T1000 (cell line): ENCODE results near the gene NETO2.
"Not testable (repeated sequence)": the region's sequence is repeated elsewhere in the genome, so short reads cannot be mapped to it uniquely, and the experiment has no call there.

ENCODE experiments used
- DNase-seq: peaks from one replicate; lab custom pipeline; 2025; ENCODE audit warnings: mixed read lengths; lab: John Stamatoyannopoulos, UW

NETO2 gene

DNA sequence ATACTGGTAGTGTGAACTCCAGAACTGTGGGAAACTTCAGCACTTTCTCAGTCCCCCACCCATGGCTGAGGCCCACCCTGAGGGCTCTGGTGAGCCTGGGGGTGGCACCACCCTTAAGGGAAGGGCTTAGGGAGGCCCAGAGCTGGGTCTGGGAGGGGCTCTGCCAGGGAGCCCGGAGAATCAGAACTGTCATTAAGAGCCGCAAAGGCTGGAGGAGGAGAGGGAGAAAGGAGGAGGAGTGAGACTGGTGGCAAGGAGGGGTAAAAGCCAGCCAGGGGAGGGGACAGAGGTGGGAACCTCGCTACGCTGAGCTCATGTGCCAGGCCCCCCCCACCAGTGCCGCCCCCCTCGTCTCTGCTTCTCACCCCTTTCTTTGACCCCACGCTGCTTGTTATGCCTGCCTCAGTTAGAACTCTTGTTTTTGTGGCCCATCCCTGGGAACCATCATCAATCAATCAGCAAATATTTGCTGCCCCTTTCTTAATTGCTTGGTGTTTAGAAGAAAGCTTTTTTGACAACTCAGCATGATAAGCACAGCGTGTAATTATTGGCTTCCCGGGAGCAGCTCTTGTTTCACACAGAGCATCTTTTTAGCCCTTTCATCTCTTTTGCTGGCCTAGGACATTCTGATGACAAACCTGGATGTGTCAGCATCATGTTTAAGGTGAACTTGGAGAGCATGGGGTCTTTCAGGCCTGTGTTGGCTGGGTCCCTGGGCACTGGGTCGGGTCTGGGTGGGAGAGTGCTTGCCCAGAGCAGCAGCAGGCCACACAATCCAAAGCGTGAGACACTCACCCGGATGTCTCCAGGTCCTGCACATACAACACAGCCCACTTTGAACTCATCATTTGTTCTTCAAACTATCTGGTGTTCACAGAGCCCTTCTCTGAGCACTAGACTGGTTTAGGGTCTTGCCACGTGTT lies 77.7 kb downstream of the NETO2 start:
- no peak for DNase-seq

DNA sequence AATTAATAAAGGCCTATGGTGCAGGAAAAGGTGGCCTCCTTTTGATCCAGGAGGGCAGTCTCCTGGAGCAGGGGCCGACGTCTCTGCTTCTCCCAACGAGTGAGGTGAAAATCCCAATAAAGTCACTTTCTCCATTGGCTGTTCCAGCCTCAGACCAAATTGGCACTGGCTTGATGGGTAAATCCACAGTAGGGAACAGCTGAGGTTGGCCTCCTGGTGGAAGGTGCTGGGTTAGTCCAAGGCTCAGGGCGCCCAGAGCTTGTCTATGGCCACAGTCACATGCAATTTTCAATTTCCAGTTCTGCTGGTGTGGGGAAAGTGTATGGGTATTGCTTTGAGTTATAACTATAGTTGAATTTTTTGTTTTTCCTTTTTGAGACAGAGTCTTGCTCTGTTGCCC lies 79.0 kb downstream of the NETO2 start:
- no peak for DNase-seq

DNA sequence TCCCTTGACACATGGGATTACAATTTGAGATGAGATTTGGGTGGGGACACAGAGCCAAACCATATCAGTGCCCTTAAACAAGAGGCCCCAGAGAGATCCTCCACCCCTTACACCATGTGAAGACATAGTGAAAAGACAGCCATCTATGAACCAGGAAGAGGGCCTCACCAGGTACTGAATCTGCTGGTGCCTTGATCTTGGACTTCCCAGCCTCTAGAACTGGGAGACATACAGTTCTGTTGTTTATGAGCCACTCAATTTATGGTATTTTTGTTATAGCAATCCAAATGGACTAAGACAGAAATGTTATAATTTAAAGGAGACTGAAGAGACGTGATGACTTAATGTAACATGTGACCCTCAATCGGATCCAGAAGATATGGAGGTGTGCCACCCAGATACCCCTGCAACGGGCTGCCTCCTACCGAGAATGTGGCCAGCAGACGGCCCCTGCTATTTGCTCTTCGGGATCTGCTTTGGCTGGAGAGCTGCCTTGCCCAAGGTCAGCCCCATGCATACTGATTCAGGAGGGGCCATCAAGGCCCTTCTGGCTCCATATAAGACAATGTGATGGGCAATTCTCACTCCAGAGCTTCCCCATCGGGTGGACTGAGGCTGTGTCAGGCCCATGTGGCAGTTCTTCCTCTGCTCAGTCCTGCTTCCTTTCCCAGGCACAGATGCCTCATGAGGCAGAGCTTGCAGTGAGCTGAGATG lies 80.6 kb downstream of the NETO2 start:
- no peak for DNase-seq

DNA sequence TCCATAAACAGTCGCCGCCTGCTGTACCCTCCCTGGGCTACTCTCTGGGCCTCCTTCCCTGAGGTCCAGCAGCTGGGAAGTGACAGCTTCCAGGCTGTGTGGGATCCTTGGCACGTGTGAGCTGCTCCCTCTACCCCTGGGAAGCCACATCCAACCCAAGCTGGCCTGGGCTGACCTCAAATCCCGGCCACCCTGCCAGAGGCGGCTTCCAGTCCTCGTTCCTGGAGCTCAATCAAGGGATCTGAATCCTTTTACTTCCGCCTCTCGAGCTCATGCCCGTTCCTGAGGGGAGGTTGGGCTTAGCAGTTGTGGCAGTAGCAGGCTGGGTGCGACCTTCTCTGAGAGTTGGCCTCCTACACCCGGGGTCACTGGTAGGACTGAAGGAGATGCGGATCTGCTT lies 82.5 kb downstream of the NETO2 start:
- no peak for DNase-seq

DNA sequence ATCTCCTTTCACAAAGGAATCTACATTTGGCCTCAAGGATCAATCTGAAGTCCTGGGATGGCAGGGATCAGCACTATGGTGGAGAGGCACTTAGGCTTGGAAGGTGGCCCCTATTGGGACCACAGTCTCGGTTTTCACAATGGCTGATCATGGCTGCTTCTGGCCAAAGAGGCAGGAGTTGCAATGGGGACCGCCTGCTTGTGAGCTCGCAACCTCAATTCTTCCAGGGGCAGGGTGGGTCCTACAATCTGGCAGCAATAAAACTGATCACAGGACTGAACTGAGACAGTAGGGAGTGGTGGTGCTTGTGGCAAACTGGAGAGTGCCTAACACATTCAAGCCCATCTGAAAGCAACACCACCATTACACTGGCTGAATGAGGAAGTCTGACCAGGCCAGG lies 83.1 kb downstream of the NETO2 start:
- no peak for DNase-seq

DNA sequence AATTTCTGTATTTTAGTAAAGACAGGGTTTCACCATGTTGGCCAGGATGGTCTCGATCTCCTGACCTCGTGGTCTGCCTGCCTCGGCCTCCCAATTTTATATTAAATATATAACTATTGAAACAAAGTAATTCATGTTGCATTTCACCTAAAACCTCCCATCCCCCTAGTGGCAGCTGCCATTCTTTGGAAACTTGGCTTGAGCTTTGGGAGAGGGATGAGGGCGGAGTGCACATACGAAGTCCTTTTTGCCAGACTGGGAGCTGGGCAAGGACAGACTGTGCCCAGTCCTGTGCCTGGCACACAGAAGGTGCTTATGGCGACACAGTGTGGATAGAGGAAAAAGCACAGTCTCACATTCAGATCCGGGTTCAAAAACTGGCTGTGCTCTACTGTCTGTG lies 83.8 kb downstream of the NETO2 start:
- DNase-seq: no peak

DNA sequence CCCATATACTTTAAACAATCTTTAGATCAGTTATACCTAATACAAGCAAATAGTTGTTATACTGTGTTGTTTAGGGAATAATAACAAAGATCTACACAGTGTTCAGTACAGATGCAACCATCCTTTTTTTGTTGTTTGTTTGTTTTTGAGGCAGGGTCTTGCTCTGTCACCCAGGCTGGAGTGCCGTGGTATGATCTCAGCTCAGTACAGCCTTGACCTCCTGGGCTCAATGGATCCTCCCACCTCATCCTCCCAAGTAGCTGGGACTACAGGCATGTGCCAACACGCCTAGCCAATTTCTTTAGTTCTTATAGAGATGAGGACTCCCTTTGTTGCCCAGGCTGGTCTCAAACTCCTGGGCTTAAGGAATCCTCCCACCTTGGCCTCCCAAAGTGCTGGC lies 84.6 kb downstream of the NETO2 start:
- not testable (repeated sequence) for DNase-seq

DNA sequence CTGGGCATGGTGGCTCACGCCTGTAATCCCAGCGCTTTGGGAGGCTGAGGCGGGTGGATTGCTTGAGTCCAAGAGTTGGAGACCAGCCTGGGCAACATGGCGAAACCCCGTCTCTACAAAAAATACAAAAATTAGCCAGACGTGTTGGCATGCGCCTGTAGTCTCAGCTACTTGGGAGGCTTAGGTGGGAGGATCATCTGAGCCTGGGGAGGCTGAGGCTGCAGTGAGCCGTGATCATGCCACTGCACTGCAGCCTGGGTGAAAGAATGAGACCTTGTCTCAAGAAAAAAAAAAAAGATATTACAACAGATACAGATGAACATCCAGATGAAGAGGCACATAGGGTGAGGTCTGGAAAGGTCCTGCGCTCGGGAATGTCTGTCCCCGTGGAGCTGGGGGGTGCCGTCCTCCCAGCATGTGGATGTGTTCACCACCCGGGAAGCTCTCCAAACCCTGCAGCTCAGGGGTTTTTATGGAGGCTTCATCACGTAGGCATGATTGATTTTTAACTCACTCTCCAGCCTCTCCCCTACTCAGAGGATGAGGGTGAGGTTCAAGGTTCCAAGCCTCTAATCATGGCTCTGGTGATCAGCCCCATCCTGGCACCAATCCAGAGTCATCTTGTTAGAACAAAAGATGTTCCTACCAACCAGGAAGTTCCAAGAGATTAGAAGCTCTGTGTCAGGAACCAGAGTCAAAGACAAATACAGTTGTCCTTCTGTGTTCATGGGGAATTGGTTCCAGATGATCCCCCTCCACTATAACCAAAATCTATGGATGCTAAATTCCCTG lies 85.3 kb downstream of the NETO2 start:
- no peak for DNase-seq

DNA sequence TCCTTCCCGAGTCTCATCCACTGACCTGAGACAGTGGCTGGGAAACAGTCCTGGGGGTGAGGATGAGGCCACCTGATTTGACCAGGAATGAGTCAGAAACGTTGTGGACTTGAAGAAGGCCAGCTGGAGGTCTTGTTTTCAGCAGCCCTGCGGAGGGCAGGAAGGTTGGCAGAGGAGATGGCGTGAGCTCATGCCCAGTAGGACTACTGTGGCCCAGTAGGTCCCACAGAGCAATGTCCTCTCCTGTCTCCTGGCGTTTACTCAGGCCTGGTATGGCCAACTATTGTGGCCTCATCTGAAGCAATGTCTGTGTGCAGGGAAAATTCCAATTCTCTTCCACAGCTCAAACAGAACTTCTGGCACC lies 86.1 kb downstream of the NETO2 start:
- DNase-seq: no peak

DNA sequence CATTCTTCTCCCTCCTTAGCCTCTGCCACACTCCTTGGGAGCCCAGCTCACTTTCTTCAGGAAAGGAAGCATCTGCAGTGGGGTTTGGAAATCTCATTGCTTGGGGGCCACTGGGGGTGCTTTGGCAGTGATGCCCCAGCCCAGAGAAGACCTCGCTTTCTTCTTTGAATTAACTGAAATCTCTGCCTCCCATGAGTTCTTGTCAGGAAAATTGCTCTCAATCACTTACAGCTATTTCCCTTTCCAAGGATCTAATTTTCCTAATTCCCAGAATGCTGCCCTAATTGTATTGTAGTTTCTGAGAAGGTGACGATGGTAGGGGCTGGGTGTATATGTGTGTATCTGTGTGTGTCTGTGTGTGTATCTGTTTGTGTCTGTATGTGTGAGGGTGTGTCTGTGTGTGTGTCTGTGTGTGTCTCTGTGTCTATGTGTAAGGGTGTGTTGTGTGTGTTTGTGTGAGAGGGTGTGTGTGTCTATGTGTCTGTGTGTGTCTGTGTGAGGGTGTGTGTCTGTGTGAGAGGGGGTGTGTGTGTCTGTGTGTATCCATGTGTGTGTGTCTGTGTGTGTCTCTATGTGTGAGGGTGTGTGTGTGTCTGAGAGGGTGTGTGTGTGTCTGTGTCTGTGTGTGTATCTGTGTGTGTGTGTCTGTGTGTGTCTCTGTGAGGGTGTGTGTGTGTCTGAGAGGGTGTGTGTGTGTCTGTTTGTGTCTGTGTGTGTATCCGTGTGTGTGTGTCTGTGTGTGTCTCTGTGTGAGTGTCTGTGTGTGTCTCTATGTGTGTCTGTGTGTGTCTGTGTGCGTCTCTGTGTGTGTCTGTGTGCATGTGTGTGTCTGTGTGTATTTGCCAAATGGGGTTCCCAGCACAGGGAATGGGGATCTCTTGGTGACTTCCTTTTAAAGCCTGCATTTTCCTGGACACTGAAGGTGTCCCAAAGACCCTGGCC lies 86.8 kb downstream of the NETO2 start:
- DNase-seq: no peak

DNA sequence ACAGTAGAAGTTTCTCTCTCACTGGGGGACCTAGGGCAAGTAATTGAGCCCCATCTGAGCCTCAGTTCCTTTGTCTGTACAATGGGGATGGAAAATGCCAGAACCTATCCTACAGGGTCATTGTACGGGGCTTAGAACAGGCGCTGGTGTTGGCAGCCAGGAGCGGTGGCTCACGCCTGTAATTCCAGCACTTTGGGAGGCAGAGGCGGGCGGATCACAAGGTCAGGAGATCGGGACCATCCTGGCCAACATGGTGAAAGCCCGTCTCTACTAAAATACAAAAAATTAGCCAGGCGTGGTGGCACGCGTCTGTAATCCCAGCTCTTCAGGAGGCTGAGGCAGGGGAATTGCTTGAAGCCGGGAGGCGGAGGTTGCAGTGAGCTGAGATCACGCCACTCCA lies 87.7 kb downstream of the NETO2 start:
- not testable (repeated sequence) for DNase-seq

DNA sequence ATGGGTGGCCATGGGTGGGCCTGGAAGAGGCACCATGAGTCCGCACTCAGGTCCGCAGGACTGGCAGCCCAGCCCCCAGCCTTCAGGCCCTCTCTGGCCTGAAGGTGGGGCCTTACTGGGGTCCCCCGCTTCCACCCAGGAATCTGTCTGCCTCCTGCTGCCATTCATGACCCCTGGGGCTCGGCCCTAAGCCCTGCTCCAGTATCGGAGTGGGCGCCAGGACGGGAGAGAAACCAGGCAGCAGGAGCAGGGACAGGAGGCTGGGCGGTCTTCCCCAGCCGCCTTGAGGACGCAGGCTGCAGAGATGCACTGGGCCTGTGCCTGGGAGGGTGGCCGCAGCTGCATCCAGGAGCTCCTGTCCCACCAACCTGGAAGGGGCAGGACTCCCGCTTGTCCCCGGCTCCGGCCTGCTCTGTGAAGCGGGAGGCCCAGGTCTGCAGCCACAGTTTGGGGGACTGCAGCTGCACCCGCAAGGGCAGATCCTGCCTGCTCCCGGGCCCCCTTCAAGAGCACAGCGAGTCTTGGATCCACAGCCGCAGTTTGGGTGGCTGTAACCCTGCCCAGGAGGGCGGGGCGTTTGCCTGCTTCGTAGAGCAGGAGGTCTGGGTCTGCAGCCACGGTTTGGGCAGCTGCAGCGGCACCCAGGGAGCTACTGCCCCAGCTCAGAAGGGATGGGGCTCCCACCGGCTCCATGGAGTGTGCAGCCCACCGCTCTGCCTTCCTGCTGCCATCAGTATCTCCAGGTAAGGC lies 88.4 kb downstream of the NETO2 start:
- DNase-seq: no peak

DNA sequence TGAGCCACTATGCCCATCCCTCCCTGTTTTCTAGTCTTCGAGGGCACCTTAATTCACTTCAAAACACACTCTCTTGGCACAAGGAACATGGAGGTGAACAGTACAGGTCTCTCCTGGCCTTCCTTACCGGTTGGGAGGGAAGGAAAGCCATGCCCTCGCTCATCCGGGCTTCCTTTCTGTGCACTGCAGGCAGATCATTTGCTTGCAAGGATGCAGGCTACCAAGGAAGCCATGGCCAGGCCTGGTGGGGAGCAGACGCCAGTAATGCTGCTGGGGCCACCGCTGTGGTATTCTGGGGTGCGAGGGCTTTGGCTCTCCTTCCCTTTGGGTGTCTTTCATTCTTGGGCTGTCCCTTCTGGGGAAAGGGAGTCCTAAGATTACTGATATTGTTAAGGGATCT lies 89.4 kb downstream of the NETO2 start:
- no peak for DNase-seq

DNA sequence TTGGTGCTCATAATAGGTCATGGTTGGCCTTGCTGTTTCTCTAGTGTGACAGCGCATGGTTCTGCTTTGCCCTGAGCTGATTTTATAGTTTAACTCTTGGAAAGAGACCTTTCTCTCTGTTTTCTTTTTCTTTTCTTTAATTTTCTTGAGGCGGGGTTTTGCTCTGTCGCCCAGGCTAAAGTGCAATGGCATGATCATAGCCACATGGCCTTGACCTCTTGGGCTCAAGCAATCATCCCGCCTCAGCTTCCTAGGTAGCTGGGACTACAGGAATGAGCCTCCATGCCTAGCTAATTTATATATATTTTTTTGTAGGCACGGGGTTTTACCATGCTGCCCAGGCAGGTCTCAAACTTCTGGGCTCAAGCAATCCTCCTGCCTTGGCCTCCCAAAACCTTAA lies 89.8 kb downstream of the NETO2 start:
- no peak for DNase-seq

DNA sequence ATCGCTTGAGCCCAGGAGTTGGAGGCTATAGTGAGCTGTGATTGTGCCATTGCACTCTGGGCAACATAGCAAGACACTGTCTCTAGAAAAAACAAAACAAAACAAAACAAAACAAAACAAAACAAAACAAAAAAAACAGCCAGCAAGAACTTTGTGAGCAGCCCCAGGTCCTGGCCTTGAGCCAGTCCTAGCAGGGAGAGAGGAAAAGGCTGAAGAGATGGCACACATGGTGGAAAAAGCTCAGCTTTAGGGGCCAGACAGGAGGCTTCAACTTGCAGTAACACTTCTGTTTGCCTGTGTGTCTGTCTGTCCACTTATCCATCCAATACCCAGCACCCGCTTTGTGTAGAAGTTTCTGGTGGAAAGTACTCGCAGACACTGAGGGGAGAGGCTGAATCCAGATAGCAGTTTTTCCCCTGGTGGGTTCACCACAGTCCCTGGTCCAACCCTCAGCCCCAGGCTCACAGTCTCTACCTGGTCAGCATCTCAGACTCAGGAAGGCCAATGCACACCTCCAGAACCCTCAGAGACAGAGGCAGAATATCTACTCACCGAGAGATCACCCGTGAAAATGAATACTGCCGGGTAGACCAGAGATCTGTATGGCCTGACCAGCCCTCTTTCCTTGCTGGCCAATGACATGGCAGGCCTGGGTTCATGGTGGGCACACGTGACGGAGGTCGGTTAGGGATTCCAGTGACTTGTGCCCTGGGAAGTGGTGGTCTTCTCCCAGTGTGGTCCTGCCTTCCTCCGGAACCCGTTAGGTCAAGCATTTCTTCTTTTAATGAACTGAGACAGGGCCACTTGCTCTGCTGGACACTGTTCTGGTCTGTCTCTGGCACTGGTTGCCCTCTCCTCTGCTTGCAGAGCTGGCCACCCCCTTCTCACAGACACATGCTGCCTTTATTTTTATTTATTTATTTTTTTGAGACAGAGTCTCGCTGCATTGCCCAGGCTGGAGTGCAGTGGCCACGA lies 90.8 kb downstream of the NETO2 start:
- DNase-seq: no peak

DNA sequence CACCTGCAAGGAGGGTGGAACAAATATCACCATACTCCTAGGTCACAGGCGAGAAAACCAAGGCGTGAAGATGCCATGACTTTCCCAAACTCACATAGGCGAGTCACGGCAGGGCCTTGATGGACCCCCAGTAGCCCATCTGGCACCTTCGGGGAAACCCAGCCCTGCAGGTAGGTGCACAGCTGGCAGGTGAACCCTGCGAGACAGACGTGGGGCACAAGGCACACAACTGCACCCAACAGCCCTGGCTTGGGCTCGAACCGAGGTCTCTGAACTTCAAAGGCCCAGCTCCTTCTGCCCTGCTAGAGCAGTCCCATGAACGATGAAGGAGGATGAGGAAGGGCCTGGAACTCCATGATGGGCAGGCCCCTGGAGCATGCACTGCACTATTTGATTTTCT lies 92.7 kb downstream of the NETO2 start:
- DNase-seq: no peak

DNA sequence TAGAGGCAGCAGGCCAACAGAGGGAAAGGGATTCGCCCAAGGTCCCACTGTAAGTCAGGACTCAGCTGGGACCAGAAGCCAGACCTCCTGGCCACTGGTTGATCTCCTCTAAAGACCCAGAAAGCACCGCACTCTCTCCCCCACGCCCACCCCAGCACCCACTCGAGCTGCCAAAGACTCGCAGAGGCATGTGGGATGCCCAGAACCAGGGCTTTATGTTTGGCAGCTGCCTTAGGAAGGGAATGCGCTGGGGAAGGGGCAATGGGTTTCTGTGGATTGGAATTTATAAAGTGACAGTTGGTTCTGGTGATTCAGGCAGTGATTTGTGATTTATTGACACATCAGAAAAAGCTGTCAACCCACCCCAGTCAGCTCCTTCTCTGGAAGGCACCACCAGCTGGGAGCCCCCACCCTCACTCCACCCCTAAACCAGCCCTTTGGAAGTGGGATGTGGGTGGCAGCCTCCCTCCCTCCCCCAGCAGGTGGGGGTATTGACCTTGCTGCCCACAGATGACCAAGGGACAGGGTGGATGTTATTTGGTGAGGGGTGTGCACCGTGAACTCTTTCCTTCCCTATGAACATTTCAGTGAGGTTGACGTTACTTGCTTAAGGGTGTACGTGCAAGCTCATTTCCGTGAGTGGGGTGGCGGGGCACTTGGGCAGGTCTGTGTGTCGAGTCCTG lies 93.7 kb downstream of the NETO2 start:
- no peak for DNase-seq

DNA sequence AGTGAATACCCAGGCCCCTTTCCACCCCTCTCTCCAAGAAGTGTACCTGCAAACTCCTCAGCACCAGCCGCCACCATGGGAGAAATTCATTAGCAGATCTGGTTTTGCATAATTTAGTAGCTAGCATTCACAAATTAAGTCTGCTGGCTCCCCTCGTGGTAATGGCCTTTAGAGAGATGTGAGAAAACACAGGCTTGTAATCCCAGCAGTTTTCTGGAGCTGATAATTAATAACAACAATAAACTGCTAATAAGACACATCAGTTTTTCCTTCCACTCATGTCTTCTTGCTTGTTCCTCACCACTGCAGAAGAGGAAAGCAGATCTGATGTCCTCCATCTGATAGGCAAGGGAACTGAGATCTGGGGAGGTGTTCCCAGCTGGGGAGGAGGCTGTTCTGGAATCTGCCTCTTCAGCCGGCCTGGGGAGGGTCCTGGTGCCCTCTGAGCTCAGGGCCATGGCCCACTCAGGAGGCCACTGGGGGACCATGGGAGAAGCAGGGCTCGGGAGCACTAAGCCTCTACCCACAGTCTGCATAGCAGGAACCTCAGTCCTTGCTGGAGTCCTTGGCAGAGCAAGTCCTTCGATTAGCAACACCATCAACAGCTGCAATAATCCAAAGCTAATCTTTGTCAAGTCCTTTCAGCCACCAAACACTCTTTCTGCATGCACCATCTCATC lies 96.1 kb downstream of the NETO2 start:
- no peak for DNase-seq
